Suppressor macrophage treated with lipopolysaccharide for 1 hour (primary cell): Measurements from ENCODE around the gene XKR3.
A peak's percentile ranks its signal among the peaks of the same experiment; 100 is the strongest.
"Not testable (repeated sequence)": the region's sequence is repeated elsewhere in the genome, so short reads cannot be mapped to it uniquely, and the experiment has no call there.

ENCODE experiments used
- DNase-seq, 3 donors: peaks; one replicate each; pipeline ENCODE4 v3.0.0-alpha.2; 2020 to 2022

Gene XKR3

DNA sequence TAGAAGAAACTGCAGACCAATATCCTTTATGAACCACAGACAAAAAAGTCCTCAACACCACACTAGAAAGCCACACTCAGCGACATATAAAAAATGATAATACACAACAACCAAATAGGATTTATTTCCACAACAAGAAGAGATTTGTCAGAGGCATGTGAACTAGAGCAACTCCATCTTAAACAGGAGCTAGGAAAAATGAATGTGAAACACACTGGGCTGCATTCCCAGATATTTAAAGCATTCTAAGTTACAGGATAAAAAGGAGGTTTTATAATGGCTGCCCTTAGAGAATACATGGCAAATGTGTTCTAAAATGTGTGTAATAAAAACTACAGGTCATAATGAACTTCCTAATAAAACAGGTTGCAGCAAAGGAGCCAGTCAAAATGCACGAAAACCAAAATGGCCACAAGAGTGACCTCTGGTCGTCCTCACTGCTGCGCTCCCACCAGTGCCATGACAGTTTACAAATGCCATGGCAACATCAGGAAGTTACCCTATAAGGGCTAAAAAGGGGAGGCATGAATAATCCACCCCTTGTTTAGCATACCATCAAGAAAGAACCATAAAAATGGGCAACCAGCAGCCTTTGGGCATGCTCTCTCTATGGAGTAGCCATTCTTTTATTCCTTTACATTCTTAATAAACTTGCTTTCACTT is 21.8 kb downstream of the XKR3 start:
- no peak for DNase-seq

DNA sequence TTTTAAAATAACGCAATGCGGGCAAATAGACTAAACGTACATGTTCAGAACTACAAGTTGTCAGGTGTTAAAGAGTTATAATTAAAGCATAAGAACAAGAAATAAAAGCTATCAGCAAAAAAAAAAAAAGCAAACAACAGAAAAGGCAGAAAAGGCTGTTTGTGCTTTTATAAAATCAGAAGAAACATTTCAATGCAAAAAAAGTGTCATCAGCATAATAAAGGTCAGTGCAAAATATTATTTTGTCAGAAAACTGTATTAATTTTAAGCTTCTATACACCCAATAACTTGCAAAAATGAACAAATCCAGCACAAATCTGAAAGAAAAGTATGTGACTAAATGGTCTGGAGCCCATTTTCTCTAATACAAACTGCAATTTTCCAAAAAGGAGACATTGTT is 23.6 kb downstream of the XKR3 start:
- DNase-seq = no peak

- DNase-seq = no peak
Measured at GRCh38 chr22:16801088-16801487, 24.1 kb downstream of the XKR3 start.

DNA sequence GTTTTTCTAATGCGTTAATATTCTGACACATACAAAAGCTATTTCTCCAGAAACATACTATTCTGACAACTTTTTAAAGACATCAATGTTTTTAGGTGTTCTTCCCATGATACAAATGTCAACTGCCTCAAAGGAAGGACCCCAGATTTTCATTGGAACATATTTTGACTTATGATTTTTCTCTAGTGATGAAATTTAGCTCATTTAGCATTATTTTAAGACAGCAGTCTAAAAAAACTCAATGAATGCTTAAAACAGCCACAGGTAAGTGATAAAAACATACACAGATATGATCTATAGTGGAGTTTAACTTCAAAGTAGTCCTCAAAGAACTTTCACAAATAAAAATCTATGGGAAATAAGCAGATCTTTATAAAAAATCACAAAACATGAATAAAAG is 24.9 kb downstream of the XKR3 start:
- no peak for DNase-seq

- DNase-seq = not testable (repeated sequence)
Measured at GRCh38 chr22:16795504-16795903, 29.7 kb downstream of the XKR3 start.

GRCh38 chr22:16793831-16794230 is 31.4 kb downstream of the XKR3 start:
- no peak for DNase-seq

- DNase-seq = no peak
Measured at GRCh38 chr22:16789860-16790493, 35.2 kb downstream of the XKR3 start.

DNA sequence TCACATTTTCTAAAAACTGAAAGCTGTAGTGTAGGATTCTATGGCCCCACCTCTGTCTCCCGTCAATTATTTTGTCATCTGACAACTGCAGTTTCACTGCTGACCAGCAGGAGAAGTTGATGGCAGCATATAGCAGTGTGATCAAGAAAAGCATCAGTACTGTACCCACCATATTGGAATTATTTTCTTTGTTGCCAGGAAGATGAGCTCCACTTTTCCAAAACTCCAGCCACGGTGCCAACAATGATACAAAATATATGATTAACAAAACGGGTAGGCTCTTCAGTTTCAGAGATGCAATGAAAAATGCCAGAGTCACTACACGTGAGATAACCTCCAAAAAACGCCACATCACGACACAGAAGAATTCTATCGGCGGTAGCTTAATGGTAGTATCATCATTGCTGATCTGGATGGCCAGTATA is 41.3 kb downstream of the XKR3 start:
- DNase-seq = peak in 2 of 3 donors; percentile 13 to 31

GRCh38 chr22:16783453-16783852 is 41.8 kb downstream of the XKR3 start:
- no peak for DNase-seq

- DNase-seq = no peak
Measured at GRCh38 chr22:16781764-16782329, 43.4 kb downstream of the XKR3 start.

DNA sequence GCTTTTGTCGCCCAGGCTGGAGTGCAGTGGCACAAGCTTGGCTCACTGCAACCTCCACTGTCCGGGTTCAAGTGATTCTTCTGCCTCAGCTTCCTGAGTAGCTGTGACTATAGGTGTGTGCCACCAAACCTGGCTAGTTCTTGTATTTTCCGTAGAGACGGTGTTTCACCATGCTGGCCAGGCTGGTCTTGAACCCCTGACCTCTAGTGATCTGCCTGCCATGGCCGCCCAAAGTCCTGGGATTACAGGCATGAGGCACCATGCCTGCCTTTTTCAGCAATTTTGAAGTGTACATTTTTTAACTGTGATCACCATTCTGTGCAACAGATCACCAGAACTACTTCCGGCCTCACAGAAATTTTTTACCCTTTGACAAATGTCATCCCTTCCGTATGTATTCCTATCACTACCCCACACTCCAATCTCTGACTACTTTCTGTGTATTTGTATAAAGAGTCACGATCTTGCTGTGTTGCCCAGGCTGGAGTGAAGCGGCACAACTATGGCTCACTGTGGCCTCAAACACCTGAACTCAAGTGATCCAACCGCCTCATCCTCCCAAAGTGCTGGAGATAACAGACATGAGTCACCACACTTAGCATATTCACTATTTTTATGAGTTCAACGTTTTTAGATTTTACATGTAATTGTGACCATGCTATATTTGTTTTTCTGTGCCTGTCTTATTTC is 44.0 kb downstream of the XKR3 start:
- no peak for DNase-seq

DNA sequence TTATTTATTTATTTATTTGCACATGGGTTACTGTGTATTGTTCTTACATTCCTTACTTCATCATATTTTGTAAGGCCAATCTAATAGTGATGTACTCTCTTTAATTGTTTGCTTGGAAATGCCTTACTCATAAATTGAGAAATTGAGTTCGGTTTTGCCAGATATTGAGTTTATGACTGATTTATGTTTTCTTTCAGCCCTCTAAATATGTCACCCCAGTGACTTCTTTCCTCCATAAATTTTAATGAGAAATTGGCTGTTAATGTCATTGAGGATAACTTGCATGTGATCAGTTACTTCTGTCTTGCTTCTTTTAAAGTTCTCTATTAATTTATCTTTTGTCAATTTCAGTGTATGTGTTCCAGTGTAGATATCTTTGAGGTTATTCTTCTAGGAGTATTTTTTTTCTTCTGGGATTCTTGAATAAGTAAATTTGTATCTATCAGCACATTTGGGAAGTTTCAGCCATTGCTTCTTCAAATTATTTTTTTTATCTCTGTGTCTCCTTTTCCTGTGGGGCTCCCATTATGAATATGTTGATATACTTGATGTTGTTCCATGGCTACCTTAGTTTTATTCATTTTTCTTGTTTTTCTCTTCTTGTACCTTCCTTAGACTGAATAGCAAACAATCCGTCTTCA is 47.8 kb downstream of the XKR3 start:
- no peak for DNase-seq

DNA sequence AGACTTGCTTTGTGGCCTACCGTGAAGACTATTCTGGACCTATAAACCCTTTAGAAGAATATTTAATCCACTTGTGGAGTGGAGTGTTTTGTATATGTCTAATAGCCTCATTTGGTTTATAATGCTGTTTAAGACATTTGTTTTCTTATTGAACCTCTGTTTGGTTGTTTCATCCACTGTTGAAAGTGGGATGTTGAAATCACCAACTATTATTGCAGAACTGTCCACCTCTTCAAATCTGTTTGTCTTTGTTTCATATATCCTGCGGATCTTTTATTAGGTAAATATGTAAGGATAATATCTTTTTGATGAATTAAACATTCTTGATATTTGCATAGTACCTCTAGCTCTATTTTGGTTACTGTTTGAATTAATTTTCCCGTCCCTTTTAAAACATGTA is 49.1 kb downstream of the XKR3 start:
- DNase-seq = peak in 2 of 3 donors; percentile 30 to 68

GRCh38 chr22:16774911-16775500 is 50.2 kb downstream of the XKR3 start:
- peak in 1 of 3 donors; percentile 7 for DNase-seq

- DNase-seq = not testable (repeated sequence)
Measured at GRCh38 chr22:16771569-16771968, 53.6 kb downstream of the XKR3 start.

DNA sequence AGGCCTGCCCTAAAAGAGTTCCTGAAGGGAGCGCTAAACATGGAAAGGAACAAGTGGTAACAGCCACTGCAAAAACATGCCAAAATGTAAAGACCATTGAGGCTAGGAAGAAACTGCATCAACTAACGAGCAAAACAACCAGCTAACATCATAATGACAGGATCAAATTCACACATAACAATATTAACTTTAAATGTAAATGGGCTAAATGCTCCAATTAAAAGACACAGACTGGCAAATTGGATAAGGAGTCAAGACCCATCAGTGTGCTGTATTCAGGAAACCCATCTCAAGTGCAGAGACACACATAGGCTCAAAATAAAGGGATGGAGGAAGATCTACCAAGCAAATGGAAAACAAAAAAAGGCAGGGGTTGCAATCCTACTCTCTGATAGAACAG is 57.3 kb downstream of the XKR3 start:
- not testable (repeated sequence) for DNase-seq

DNA sequence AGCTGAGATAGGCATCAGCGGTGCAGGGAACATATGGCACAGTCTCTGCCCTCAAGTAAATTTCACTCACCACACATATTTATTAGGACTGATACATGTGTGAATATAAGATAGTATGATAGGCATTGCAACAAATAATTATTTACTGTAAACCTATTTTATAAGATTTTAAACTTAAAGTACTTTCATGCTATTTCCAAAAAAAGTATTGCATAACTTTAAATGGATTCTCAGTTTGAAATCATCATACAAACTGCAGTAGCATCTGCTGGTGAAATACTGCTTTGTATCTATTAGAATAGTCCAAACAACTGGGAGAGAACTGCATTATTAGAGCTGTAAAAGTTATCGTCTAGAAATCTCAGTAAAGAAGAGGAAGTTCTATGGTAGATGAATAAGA is 63.0 kb downstream of the XKR3 start:
- DNase-seq = not testable (repeated sequence)

DNA sequence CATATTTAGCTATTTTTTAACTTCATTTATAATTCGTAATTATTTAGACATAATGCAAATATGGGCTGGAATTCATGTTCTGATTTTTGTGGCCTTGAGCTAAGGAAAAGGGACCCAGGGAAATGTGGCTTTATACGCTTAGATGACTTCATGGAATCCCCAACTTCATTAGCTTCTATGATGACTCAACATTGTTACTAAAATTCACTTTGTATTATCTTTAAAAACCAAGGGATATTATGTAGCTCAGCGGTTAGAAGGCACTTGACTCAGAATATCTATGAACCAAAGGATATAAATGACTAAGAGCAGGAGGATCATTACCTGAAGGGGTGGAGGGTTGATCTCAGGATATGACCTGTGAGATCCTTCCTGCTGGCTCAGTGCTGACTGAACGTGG is 64.8 kb downstream of the XKR3 start:
- DNase-seq = not testable (repeated sequence)

DNA sequence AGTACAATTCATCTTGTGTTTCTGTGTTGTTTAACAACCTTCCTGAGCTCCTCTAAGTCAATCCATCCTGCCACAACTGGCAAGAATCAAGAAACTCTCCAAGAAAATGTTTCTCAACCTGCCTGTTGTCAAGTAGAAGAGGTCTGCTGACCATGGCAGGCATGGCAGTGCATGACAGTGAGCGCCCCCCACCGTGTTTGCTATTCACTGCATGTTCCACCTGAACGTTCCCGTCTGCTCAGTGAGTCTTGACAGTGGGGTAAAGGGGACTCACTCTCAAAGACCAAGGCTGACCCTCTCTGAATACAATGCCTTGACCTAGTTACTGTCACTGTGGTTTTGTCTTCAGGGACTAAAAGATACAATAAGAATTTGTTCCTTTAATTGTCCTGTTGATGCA is 75.9 kb downstream of the XKR3 start:
- not testable (repeated sequence) for DNase-seq

DNA sequence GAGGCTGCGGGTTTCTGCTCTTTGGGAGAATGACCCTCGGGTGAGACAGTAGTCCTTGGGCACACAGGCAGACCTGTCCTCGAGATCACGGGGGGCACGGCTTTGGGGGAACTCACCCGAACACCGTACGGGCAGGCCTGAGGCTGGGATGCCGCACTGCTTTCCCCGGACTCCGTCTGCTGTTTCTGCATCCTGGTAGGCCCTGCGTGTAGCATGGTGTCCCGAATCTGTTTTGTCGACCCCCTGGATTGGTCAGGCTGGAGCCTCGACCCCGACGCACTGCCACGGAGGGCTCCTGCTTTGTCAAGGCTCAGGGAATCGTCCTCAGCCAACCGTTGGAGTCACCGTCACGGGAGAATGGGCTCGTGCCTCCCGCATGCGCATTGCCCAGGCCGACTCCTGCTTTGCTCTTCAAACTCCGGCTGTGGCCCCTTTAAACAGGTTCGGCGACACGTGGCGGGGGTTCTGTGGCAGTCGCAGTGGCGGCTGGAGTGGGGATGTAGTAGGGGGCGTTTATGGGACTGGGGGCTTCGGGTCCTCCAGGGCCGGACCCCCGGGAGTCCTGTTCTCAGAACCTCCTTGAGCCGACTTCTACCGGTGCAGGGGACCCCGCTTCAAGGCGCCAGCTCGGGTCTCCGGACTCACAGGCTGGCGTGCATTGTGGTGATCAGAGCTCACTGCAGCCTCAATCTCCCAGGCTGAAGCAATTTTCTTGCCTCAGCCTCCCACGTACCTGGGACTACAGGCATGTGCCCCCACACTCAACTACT is 76.9 kb downstream of the XKR3 start:
- DNase-seq = not testable (repeated sequence)

- DNase-seq = not testable (repeated sequence)
Measured at GRCh38 chr22:16747266-16748159, 77.7 kb downstream of the XKR3 start.
